SK-N-DZ (cell line): ENCODE results near the gene TMEM19. TPM values are rescaled to one million over a fixed set of nuclear protein-coding genes. Genes with fewer than 3 reads are reported as not detected.
A peak's percentile ranks its signal among the peaks of the same experiment; 100 is the strongest.

Experiments
- DNase-seq: peaks from one replicate; pipeline ENCODE4 v3.0.0-alpha.2; 2015; ENCODE audit warnings: low spot score
- polyA plus RNA-seq, 2 experiments: library from polyadenylated mRNA; depleted of rRNA; stranded (reverse); fragments of >200 nt; gene quantifications; 2 replicates each; pipeline ENCODE4 v1.2.3, GENCODE V29; 2014

TMEM19 gene
- polyA plus RNA-seq (2014; cell fraction: cytosol; rRNA removed), result 10.1 and 18.6 TPM in 2 replicates
- 4.8 and 5.3 TPM in 2 replicates for polyA plus RNA-seq (2014; cell fraction: nucleus; rRNA removed)

GRCh38 chr12:71685914-71686657 lies at the start of gene TMEM19:
Gene TMEM19, plus strand, starts transcription at chr12:71686082. Its CDS starts 599 bp downstream, at chr12:71686681.
- DNase-seq, result peak; percentile 89

GRCh38 chr12:71636704-71637115 lies 49.2 kb upstream of the TMEM19 start:
- DNase-seq, result peak; percentile 68

GRCh38 chr12:71638499-71638898 lies 47.4 kb upstream of the TMEM19 start:
- DNase-seq, result no peak

- peak; percentile 11 for DNase-seq
Measured at GRCh38 chr12:71639341-71639760, 46.5 kb upstream of the TMEM19 start.

- no peak for DNase-seq
Measured at GRCh38 chr12:71640316-71640715, 45.6 kb upstream of the TMEM19 start.

DNA sequence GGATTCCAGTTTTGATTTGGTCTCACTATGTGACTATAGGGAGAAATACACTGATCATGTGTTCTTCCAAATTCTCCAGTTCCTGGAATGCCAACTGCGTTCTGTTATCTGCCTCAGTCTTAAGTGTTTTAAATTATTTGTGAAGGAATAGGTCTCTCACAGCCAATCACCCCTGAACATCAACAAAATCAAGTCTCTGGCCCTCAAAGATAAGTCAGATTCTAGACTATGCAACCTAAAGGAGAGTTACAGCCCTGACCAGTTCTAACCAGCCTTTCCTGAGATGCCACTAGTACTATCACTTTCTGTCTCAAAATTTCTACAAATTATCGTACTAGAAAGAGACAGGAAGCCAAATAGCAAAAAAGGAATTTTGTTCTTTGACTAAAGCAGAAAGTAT lies 44.5 kb upstream of the TMEM19 start:
- DNase-seq, result no peak

GRCh38 chr12:71642264-71642663 lies 43.6 kb upstream of the TMEM19 start:
- no peak for DNase-seq

- no peak for DNase-seq
Measured at GRCh38 chr12:71645268-71645667, 40.6 kb upstream of the TMEM19 start.

DNA sequence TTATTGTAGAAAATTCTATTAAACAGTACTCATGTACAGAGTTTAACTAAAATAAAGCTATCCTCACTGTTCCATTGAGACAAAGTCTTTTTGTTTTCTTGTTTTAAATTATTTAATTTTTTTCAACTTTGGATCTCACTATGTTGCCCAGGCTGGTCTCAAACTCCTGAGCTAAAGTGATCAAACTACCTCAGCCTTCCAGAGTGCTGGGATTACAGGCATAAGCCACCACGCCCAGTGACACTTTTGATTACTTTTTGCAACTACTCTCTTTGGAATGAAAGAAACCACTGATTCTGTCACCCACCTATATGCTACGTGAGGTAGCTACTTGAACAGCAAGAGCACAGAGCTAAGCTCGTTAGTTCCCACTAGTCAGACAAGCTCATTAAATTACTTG lies 39.4 kb upstream of the TMEM19 start:
- DNase-seq, result no peak

- DNase-seq, result no peak
Measured at GRCh38 chr12:71648537-71648936, 37.3 kb upstream of the TMEM19 start.

DNA sequence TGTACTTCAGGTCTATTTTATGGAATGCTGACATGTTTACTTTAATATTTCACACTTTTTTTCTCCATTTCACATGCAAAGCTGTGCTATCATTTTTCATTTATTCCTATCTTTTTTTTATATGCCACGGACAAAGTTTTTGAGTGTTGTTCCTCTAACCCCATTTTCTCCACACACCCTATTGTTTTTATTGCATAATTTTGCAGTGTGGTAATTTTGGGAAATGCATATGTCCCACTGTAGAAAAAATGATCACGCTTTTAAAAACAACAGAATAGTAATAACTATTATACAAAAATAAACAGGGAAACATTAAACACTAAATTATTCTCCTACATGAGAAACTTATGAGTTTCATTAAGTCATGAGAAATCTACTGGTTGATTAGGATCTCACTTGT lies 36.5 kb upstream of the TMEM19 start:
- no peak for DNase-seq

DNA sequence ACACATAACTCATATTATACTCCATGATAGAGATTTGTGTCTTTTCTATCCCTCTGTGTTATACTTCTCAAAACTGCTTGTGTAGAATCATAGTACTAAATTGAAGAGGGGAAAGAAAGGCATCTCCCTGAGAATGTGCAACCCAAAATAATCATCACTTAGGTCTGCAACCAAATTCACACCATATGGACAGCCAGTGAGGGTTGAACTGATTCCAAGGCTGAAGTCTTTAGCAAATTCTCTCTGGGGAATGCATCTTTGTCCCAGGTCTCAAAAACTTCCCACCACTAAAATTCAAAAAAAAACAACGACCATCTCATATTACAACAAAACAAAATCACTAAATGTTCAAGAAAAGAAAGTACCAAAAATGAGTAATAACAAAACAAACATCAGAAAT lies 33.2 kb upstream of the TMEM19 start:
- DNase-seq, result no peak

DNA sequence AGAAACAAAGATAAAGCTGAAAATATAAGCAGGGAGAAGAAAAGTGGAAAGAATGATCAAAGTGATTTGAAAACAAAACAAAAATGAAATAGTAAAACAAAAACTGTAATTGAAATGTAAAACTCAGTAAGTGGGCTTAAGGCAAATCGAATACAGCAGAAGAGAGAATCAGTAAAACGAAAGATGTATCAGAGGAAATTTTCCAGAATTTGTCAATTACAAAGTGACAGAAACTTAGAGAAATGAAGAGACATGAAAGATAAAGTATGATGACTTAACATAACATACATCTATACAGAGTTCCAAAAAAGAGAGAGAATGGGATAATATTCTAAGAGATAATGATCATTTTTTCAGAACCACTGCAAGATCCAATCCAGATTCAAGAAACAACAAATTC lies 32.7 kb upstream of the TMEM19 start:
- DNase-seq, result no peak

- no peak for DNase-seq
Measured at GRCh38 chr12:71654200-71654599, 31.7 kb upstream of the TMEM19 start.

GRCh38 chr12:71655495-71655894 lies 30.4 kb upstream of the TMEM19 start:
- no peak for DNase-seq

DNA sequence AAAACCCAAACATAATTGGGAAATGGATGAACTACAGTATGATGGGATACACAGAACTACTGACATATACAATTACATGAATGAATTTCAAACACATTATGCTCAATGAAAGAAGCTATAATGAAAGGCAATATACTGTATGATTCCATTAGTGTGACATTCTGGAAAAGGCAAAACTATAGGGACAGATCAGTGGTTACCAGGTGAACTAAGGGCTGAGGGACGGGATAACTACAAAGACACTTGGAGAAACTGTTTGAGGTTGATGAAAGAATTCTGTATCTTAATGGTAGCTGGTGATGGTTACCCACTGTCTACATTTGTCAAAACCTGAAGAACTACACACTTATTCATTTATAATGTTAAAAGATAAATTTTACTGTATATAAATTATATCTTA lies 30.0 kb upstream of the TMEM19 start:
- DNase-seq, result no peak

DNA sequence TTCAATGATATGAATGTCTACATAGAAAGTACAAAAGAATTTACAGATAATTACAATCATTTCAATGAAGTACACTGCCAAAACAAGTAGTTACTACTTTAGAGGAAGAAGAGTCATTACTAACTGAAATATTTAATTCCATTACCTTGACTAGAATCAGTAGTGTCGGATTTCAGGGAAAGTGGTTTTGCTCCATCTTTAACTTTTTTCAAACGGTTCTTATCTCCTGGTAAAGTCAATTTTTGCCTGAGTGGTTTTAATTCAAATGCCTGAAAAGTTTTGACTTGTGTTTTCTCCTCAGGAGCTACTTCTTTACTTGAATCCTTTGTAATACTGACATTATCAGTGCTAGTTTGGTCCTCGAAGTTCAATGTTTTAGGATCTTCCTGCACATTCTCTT lies 29.1 kb upstream of the TMEM19 start:
- peak; percentile 9 for DNase-seq

DNA sequence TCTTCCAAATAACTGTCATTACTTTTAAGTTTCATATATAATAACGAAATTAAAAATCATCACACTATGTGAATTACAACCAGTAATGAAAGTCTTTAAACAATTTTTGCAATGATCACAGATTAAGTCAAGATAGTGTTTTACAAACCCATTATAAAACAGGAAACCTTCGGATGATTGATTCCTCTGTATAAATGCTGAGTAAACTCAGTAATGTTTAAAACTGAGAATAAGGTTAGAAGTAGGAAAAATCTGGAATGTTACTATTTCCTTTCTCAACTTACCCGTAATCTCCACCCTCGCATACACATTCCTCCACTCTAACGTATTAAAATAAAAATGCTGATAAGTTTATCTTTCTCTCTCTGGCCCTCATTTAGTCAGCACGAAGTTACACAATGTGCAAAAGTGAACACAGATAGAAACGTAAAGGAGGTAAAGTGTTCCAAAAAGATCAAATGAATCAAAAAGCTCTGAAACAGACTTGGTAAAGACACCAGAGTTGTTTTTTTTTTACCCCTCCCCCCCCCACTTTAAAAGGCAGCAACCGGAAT lies 23.8 kb upstream of the TMEM19 start:
- no peak for DNase-seq

DNA sequence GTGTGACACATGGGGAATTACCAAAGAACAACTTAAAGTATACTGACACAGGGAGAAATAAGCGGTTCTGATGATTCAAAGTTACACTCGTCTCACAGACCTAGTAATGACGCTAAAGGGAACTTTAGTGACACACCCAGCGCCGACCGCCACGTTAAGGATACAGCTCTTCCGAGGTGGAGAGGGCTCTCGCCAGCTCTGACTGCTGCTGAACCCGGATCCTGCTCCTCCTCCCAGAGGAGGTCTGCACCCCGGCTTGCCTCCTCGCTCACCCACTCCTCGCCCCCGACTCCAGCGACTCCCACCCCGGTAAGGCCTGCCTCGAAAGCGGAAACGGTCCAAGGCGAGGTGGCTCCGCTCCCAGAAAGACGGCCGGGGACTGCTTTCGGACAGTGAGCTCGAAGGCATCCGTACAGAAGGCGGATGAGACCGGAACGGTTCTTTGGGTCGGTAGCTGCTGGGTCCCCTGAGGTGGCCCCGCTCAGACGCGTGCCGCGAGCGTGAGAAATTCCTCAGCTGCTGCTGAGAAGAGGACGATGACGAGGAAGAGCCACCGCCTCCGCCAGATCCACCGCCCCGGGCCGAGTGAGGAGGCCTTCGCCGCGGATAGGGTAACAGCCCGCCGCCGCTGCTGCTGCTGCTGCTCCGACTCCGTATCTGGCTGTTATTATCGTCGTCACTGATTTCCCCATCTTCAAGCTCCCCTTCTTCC lies 22.9 kb upstream of the TMEM19 start:
- peak; percentile 18 for DNase-seq

DNA sequence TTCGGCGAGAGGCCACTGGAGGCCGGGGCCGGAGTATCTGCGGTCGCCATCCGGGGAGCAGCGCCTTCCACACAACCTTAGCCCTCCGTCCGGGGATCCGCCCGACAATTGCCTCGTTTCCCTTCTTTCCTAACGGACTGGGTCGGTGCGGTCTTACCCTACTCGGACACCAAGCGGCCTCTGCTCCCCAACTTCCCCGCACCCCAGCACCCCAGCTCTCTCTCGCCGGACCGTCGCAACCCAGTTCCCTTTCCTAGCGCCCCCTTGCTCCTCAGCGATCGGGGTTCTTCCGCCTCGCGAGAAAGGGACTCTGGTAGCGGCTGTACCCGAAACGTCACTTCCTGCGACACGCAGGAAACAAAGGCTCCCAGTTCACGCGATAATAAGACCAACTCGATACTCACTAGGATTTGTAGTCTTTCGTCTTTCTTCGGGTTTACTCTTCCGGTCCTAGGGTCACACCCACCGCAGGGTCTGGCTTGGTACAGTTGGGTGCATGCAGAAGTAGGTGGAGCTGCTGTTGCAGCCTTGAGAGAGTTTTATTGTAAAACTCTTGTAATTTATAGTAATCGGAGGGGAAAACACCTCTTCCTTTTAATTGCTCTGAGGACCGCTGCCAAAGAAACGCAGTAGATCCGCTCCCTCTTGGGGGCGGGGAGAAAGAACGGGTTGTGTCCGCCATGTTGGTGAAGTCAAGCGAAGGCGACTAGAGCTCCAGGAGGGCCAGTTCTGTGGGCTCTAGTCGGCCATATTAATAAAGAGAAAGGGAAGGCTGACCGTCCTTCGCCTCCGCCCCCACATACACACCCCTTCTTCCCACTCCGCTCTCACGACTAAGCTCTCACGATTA lies 22.1 kb upstream of the TMEM19 start, which contains the start of the genes THAP2 and ZFC3H1:
THAP2 (plus strand) TSS at position 741 of the 850 bp plus-strand sequence. CDS start 209 bp downstream, outside the sequence.
ZFC3H1 (minus strand) TSS at position 288 of the 850 bp plus-strand sequence; CDS start at position 50, 238 bp downstream.
- peak; percentile 100 for DNase-seq

DNA sequence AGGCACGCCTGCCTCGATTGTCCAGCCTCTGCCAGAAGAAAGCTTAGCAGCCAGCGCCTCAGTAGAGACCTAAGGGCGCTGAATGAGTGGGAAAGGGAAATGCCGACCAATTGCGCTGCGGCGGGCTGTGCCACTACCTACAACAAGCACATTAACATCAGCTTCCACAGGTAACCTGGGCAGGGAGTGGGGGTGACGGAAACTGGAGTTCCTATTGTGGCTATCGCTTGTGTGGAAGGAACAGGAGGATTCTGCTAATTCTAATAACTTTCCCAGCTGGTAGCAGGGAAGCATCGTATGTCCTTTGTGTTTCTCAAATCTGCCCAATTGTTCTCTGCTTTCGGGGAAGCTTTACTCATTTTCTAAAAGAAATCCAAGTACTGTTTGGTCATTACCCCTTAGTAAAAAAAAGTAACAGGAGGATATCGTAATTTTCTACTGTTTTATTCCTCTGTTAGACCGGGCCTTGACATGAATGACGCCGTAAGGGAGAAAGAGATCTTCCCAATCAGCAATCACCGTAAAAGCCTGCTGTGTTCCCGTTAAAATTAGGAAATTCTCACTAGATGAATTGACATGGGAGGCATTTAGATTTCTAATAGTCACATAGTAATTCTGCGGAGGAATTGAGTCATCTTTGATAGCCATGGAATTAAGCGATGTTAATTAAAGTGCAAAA lies 21.3 kb upstream of the TMEM19 start:
- DNase-seq, result no peak
